GM12878 (cell line): Measurements from ENCODE around the gene GIMAP1. TPM values are rescaled to one million over a fixed set of nuclear protein-coding genes. Genes with fewer than 3 reads are reported as not detected.

Experiments used
- ATAC-seq: fragments of 200-7000 bp; cut with Tn5 transposase; 3 replicates; pipeline ENCODE4 v1.9.1; 2020; ENCODE audit warnings: mild to moderate bottlenecking, moderate library complexity
- BruUV-seq: library from RNA; stranded (reverse); fragments of 400-500 nt; replicated peaks from 2 replicates; lab custom pipeline; 2021; lab: Mats Ljungman, UMichigan
- CTCF ChIA-PET: fragments of 300-600 bp; sonication (Branson Sonifier 250); formaldehyde crosslinking; extraction: SDS; loops from one replicate; lab custom pipeline; 2021; ENCODE audit warnings: inconsistent platforms; lab: Yijun Ruan, JAX
- POLR2A ChIA-PET: fragments of 350-600 bp; formaldehyde crosslinking; extraction: SDS; loops from one replicate; lab custom pipeline; 2021; ENCODE audit warnings: inconsistent platforms; lab: Charles Lee
- RAD21 ChIA-PET: fragments of 300-600 bp; sonication (Branson Sonifier 250); formaldehyde crosslinking; loops from one replicate; lab custom pipeline; 2023; ENCODE audit warnings: antibody characterized with exemption; ENCODE audit not compliant: unreplicated experiment; lab: Charles Lee
- SMC1A ChIA-PET: fragments of 300-600 bp; sonication (Branson Sonifier 250); formaldehyde crosslinking; loops from one replicate; lab custom pipeline; 2023; ENCODE audit not compliant: unreplicated experiment, uncharacterized antibody; lab: Charles Lee
- DNase-seq: peaks from one replicate; pipeline ENCODE4 v3.0.0-alpha.2; 2011; ENCODE audit warnings: low read depth, low spot score
- FAIRE-seq: peaks from 3 replicates; lab custom pipeline; 2011; peaks lifted over from hg19 to GRCh38; lab: Jason Lieb, UNC
- H2AFZ ChIP-seq: 2 replicates; pipeline ENCODE4 v1.6.0; 2011; ENCODE audit warnings: low read depth, low read length, control low read depth; ENCODE audit not compliant: control insufficient read depth
- H3K27ac ChIP-seq: 2 replicates; pipeline ENCODE4 v1.5.1; 2011; ENCODE audit warnings: control low read depth; ENCODE audit not compliant: control insufficient read depth, insufficient read depth
- H3K27me3 ChIP-seq, 2 experiments: replicated peaks in 1 of 2; 2 replicates each; pipeline versions ENCODE4 v1.6.0 to v1.6.1; 2011; ENCODE audit warnings: low read length in 1 of 2; ENCODE audit not compliant: control insufficient read depth in 2 of 2, insufficient read depth in 2 of 2
- H3K36me3 ChIP-seq, 2 experiments: 2 replicates each; pipeline ENCODE4 v1.5.1; 2011; ENCODE audit warnings: low read length in 1 of 2; ENCODE audit not compliant: control insufficient read depth in 2 of 2, insufficient read depth in 2 of 2
- H3K4me1 ChIP-seq: 2 replicates; pipeline ENCODE4 v1.6.1; 2011; ENCODE audit warnings: mild to moderate bottlenecking, low read length, moderate library complexity, mixed read lengths; ENCODE audit not compliant: control insufficient read depth, insufficient read depth
- H3K4me2 ChIP-seq: 2 replicates; pipeline ENCODE4 v1.6.0; 2011; ENCODE audit warnings: control low read depth; ENCODE audit not compliant: control insufficient read depth, insufficient read depth
- H3K4me3 ChIP-seq: fragments of 200-600 bp; sonication (generic); 2 replicates; pipeline ENCODE4 v1.5.1; 2016
- H3K79me2 ChIP-seq: 2 replicates; pipeline ENCODE4 v1.6.0; 2011; ENCODE audit warnings: low read length; ENCODE audit not compliant: control insufficient read depth, insufficient read depth
- H3K9ac ChIP-seq: 2 replicates; pipeline ENCODE4 v1.8.0; 2011; ENCODE audit warnings: low read length, control low read depth, mixed read lengths; ENCODE audit not compliant: control insufficient read depth, insufficient read depth
- H3K9me3 ChIP-seq: replicated peaks from 3 replicates; pipeline ENCODE4 v1.5.1; 2011; ENCODE audit warnings: mild to moderate bottlenecking, low read length; ENCODE audit not compliant: control insufficient read depth, insufficient read depth
- H4K20me1 ChIP-seq: 2 replicates; pipeline ENCODE4 v1.6.0; 2011; ENCODE audit not compliant: control insufficient read depth, insufficient read depth
- ASH2L ChIP-seq: fragments of 300-600, 200-600 bp; sonication (generic); IDR thresholded peaks from 2 replicates; pipeline ENCODE4 v1.6.1; 2017; ENCODE audit warnings: low read depth, mild to moderate bottlenecking, borderline replicate concordance
- MXI1 ChIP-seq: fragments of 150-350 bp; IDR thresholded peaks from 2 replicates; pipeline ENCODE4 v1.6.1; 2011; ENCODE audit warnings: low read depth, mild to moderate bottlenecking, inconsistent platforms, low read length, improper control_type of control experiment
- RBBP5 ChIP-seq: fragments of 200-600 bp; sonication (generic); conservative IDR thresholded peaks from 2 replicates; pipeline ENCODE4 v1.6.1; 2016
- SMAD5 ChIP-seq: IDR thresholded peaks from 2 replicates; pipeline ENCODE4 v1.6.1; 2016; ENCODE audit warnings: antibody characterized with exemption, low read depth
- ZBED1 ChIP-seq: IDR thresholded peaks from 2 replicates; pipeline ENCODE4 v1.6.1; 2016; ENCODE audit warnings: borderline replicate concordance
- WGBS: methylation state at CpG from one replicate; pipeline ENCODE4 v1.1.6; 2016; ENCODE audit warnings: low lambda C conversion rate; ENCODE audit not compliant: insufficient replicate concordance, insufficient coverage; ENCODE audit errors: missing lambda C conversion rate; 5-methylcytosine and 5-hydroxymethylcytosine counted together
- in situ Hi-C: fragments of 300-500 bp; cut with MboI; formaldehyde crosslinking; loops from 9 replicates; pipeline ENCODE4 v1.14.3; 2018; ENCODE audit warnings: mixed read lengths
- intact Hi-C: fragments of 100-400 bp; cut with micrococcal nuclease; formaldehyde crosslinking; loops from one replicate; pipeline ENCODE4 v1.14.2; 2022; ENCODE audit not compliant: unreplicated experiment
- polyA plus RNA-seq, 11 experiments: library from polyadenylated mRNA; depleted of rRNA in 4 of 11; unstranded in 6 of 11; stranded (reverse) in 5 of 11; fragments of >200 nt; fragmentation: Nextera tagmentation in 4 of 11; fragmentation: Illumina TruSeq in 1 of 11; extraction: Ambion mirVana in 4 of 11; extraction: Trizol in 1 of 11; gene quantifications; 1 replicate in 1 of 11; 2 replicates in 10 of 11; pipeline versions ENCODE4 v1.2.1 to v1.2.3, GENCODE V29; 2011 to 2016; ENCODE audit warnings: inconsistent platforms in 2 of 11, missing spikeins in 2 of 11, low read depth in 1 of 11
- total RNA-seq, 4 experiments: library from RNA; depleted of rRNA in 3 of 4; stranded (reverse); fragments of >200 nt in 3 of 4; fragmentation: Illumina TruSeq in 1 of 4; extraction: Trizol in 1 of 4; gene quantifications; 2 replicates each; pipeline versions ENCODE4 v1.2.1 to v1.2.3, GENCODE V29; 2013 to 2021
- TF ChIP-seq, protein P1 (sequence below): IDR thresholded peaks from 2 replicates; pipeline ENCODE4 v1.6.1; 2011; ENCODE audit warnings: mild to moderate bottlenecking, low read depth, low read length, moderate library complexity; ENCODE audit not compliant: insufficient replicate concordance
- TF ChIP-seq, protein P2 (sequence below): IDR thresholded peaks from 2 replicates; pipeline ENCODE4 v1.6.1; 2011; ENCODE audit warnings: borderline replicate concordance, low read depth, mild to moderate bottlenecking, moderate library complexity, low read length; ENCODE audit not compliant: insufficient read depth, poor library complexity, severe bottlenecking

Gene GIMAP1
- total and polyA plus RNA-seq, 10 of the 15 experiments (the other 5 are each of a cell fraction or from before 2014, with no cell fraction given), result 0.16 to 1.9 (median 1.1) TPM

DNA sequence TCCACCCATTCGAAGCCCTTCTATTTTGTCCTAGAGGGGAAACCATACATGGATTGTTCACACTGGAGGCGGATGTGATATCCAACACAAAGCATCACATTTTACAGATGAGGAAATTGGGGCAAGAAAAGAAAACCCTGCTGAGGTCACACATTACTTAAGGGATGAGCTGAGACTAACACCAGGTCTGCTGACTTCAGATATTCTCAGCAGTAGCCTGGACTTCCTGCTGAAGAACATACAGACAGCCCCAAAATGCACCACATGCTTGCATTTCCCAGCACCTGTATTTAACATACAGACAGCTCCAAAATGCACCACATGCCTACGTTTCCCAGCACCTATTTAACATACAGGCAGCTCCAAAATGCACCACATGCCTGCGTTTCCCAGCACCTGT is 32.0 kb downstream of the GIMAP1 start:
- Histone ChIP-seq H3K9me3 (no peaks in the 10 kb centered on the region), H3K79me2 (no peaks in the 10 kb centered on the region), H2AFZ (no peak overlapping the region), H3K9ac (no peak overlapping the region), H3K4me2 (no peak overlapping the region), H4K20me1 (no peaks in the 10 kb centered on the region; the same call in 1 of the 2 replicates), H3K27me3 (no peaks in the 10 kb centered on the region), H3K36me3 (peaks cover 0 to 3% of the 10 kb centered on the region in 2 experiments; a peak in 1 of 4 replicates), H3K4me1 (peaks cover 12% of the 10 kb centered on the region)
- no peak; the same call in 2 of the 3 replicates for ATAC-seq
- BruUV-seq, result no TSS peak
- FAIRE-seq, result no peak
- intact Hi-C loops, result no loop called here
- 61% methylated on average over 4 of the region's 4 CpGs for WGBS
- no peak for DNase-seq
- in situ Hi-C loops, result no loop called here
- POLR2A ChIA-PET, result no interaction called here
- TF ChIP-seq, protein P1, sequence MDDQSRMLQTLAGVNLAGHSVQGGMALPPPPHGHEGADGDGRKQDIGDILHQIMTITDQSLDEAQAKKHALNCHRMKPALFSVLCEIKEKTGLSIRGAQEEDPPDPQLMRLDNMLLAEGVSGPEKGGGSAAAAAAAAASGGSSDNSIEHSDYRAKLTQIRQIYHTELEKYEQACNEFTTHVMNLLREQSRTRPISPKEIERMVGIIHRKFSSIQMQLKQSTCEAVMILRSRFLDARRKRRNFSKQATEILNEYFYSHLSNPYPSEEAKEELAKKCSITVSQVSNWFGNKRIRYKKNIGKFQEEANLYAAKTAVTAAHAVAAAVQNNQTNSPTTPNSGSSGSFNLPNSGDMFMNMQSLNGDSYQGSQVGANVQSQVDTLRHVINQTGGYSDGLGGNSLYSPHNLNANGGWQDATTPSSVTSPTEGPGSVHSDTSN, result no peak
- TF ChIP-seq MXI1 (no peak), SMAD5 (no peak), RBBP5 (no peak), ASH2L (no peak), ZBED1 (no peak)
- TF ChIP-seq, protein P2, sequence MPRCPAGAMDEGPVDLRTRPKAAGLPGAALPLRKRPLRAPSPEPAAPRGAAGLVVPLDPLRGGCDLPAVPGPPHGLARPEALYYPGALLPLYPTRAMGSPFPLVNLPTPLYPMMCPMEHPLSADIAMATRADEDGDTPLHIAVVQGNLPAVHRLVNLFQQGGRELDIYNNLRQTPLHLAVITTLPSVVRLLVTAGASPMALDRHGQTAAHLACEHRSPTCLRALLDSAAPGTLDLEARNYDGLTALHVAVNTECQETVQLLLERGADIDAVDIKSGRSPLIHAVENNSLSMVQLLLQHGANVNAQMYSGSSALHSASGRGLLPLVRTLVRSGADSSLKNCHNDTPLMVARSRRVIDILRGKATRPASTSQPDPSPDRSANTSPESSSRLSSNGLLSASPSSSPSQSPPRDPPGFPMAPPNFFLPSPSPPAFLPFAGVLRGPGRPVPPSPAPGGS, result no peak
- TF ChIP-seq, all 136 proteins: peak for 0
- ChIA-PET SMC1A (interaction anchor here (0.7 to 0.8 kb wide), 2 partner anchors 116 to 127 kb away, joined by 3 read pairs; partner anchors contain the start of gene GIMAP6), CTCF (interaction anchor here (0.9 kb wide), 1 partner anchor 297 kb away, joined by 3 read pairs; no protein-coding TSS in a partner anchor), RAD21 (no interaction called here)
- no peak overlapping the region for H3K4me3 ChIP-seq
- H3K27ac ChIP-seq, result no peak overlapping the region
